H1 (cell line): ENCODE data around the gene AGAP1.

Experiments
- CEBPB ChIP-seq: IDR thresholded peaks from 2 replicates; pipeline ENCODE4 v1.6.1; 2012; ENCODE audit warnings: low read depth, low read length
- CTCF ChIP-seq, 3 experiments: IDR thresholded peaks; 1 replicate in 2 of 3; 2 replicates in 1 of 3; pipeline versions ENCODE4 v1.5.1 to v1.6.1; 2011; ENCODE audit warnings: low read length in 3 of 3, mild to moderate bottlenecking in 3 of 3, inconsistent platforms in 2 of 3, low read depth in 1 of 3, moderate library complexity in 1 of 3; ENCODE audit not compliant: insufficient read depth in 1 of 3; ENCODE audit errors: control extremely low read depth in 1 of 3
- YY1 ChIP-seq: IDR thresholded peaks from 2 replicates; pipeline ENCODE4 v1.6.1; 2011; ENCODE audit warnings: low read depth, mild to moderate bottlenecking, low read length

GRCh38 chr2:235951493-235951892 is 457.6 kb downstream of the AGAP1 start:
- TF ChIP-seq CTCF (IDR thresholded peaks at IDR 0.05; ENCODE audit: control extremely low read depth in 1 of 3, insufficient read depth in 1 of 3, low read depth in 1 of 3, low read length in 3 of 3) (no peak), YY1 (no peak), CEBPB (no peak)
